SK-N-SH (cell line): Measurements from ENCODE around the gene ANP32A.

ENCODE experiments used
- EZH2phosphoT487 ChIP-seq: fragments of 200-600 bp; sonication (generic); IDR thresholded peaks from 2 replicates; pipeline ENCODE4 v1.6.1; 2017; ENCODE audit warnings: low read depth, mixed run types, mild to moderate bottlenecking, antibody characterized with exemption, moderate library complexity, borderline replicate concordance
- FOXJ3 ChIP-seq: sonication (generic); formaldehyde crosslinking; IDR thresholded peaks from 2 replicates; pipeline ENCODE4 v1.5.1; 2020; ENCODE audit warnings: mild to moderate bottlenecking, missing genetic modification reagents
- POLR2AphosphoS5 ChIP-seq: IDR thresholded peaks from 2 replicates; pipeline ENCODE4 v1.6.1; 2012; ENCODE audit warnings: low read depth, low read length
- RXRA ChIP-seq: IDR thresholded peaks from 2 replicates; pipeline ENCODE4 v1.4.0; 2012; ENCODE audit warnings: low read depth, mild to moderate bottlenecking, borderline replicate concordance
- SMC3 ChIP-seq: IDR thresholded peaks from 2 replicates; pipeline ENCODE4 v1.6.1; 2012; ENCODE audit warnings: low read depth, low read length, improper control_type of control experiment
- TCF12 ChIP-seq: IDR thresholded peaks from 2 replicates; pipeline ENCODE4 v1.4.0; 2012
- TF ChIP-seq, protein P1 (sequence below): fragments of 200-600 bp; sonication (generic); IDR thresholded peaks from 2 replicates; pipeline ENCODE4 v1.6.1; 2017; ENCODE audit warnings: antibody characterized with exemption, mild to moderate bottlenecking, moderate library complexity
- TF ChIP-seq, protein P2 (sequence below): fragments of 150-350 bp; IDR thresholded peaks from 2 replicates; pipeline ENCODE4 v1.6.1; 2017; ENCODE audit warnings: antibody characterized with exemption, low read length, low read depth, borderline replicate concordance
- TF ChIP-seq, protein P3 (sequence below): IDR thresholded peaks from 2 replicates; pipeline ENCODE4 v1.6.1; 2012; ENCODE audit warnings: mild to moderate bottlenecking, low read depth, low read length, moderate library complexity
- TF ChIP-seq, protein P4 (sequence below): IDR thresholded peaks from 2 replicates; pipeline ENCODE4 v1.4.0; 2012; ENCODE audit warnings: low read depth

DNA sequence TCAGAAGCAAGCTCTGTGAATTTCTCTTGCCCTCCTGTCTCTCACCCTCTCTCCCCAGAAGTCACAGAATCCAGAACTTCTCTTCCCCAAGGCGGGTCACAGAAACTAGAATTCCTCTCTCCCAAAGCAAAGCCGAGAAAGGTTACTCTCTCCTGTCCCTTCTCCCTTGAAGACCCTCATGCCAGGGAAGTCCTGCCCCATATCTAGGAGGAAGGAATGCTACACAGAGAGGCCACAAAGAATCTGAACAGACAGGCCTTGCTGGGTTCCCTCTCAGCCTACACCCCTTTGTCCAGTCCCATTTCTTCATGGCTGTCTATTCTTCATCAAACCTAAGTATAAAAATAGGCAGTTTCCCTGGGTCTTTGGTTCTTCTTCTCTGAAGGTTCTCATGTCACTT is 29.8 kb downstream of the ANP32A start:
- TF ChIP-seq POLR2AphosphoS5 (no peak), SMC3 (no peak), EZH2phosphoT487 (no peak), FOXJ3 (CRISPR knock-in tag) (no peak), RXRA (no peak), TCF12 (no peak)
- TF ChIP-seq, protein P1, sequence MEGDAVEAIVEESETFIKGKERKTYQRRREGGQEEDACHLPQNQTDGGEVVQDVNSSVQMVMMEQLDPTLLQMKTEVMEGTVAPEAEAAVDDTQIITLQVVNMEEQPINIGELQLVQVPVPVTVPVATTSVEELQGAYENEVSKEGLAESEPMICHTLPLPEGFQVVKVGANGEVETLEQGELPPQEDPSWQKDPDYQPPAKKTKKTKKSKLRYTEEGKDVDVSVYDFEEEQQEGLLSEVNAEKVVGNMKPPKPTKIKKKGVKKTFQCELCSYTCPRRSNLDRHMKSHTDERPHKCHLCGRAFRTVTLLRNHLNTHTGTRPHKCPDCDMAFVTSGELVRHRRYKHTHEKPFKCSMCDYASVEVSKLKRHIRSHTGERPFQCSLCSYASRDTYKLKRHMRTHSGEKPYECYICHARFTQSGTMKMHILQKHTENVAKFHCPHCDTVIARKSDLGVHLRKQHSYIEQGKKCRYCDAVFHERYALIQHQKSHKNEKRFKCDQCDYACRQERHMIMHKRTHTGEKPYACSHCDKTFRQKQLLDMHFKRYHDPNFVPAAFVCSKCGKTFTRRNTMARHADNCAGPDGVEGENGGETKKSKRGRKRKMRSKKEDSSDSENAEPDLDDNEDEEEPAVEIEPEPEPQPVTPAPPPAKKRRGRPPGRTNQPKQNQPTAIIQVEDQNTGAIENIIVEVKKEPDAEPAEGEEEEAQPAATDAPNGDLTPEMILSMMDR, result no peak
- TF ChIP-seq, protein P2, sequence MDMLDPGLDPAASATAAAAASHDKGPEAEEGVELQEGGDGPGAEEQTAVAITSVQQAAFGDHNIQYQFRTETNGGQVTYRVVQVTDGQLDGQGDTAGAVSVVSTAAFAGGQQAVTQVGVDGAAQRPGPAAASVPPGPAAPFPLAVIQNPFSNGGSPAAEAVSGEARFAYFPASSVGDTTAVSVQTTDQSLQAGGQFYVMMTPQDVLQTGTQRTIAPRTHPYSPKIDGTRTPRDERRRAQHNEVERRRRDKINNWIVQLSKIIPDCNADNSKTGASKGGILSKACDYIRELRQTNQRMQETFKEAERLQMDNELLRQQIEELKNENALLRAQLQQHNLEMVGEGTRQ, result no peak
- TF ChIP-seq, protein P3, sequence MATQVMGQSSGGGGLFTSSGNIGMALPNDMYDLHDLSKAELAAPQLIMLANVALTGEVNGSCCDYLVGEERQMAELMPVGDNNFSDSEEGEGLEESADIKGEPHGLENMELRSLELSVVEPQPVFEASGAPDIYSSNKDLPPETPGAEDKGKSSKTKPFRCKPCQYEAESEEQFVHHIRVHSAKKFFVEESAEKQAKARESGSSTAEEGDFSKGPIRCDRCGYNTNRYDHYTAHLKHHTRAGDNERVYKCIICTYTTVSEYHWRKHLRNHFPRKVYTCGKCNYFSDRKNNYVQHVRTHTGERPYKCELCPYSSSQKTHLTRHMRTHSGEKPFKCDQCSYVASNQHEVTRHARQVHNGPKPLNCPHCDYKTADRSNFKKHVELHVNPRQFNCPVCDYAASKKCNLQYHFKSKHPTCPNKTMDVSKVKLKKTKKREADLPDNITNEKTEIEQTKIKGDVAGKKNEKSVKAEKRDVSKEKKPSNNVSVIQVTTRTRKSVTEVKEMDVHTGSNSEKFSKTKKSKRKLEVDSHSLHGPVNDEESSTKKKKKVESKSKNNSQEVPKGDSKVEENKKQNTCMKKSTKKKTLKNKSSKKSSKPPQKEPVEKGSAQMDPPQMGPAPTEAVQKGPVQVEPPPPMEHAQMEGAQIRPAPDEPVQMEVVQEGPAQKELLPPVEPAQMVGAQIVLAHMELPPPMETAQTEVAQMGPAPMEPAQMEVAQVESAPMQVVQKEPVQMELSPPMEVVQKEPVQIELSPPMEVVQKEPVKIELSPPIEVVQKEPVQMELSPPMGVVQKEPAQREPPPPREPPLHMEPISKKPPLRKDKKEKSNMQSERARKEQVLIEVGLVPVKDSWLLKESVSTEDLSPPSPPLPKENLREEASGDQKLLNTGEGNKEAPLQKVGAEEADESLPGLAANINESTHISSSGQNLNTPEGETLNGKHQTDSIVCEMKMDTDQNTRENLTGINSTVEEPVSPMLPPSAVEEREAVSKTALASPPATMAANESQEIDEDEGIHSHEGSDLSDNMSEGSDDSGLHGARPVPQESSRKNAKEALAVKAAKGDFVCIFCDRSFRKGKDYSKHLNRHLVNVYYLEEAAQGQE, result no peak
- TF ChIP-seq, protein P4, sequence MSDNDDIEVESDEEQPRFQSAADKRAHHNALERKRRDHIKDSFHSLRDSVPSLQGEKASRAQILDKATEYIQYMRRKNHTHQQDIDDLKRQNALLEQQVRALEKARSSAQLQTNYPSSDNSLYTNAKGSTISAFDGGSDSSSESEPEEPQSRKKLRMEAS, result no peak
